GM13977 (cell line): ENCODE measurements around the gene INPP5D.

Experiments used
- DNase-seq: peaks from one replicate; pipeline ENCODE4 v3.0.0; 2012; ENCODE audit warnings: low spot score
- CTCF ChIP-seq: IDR thresholded peaks from 2 replicates; pipeline ENCODE4 v1.5.1; 2012; ENCODE audit warnings: mild to moderate bottlenecking, control low read depth; ENCODE audit not compliant: insufficient read depth; ENCODE audit errors: extremely low read depth, missing control alignments
- in situ Hi-C: fragments of 300-500 bp; cut with MboI; formaldehyde crosslinking; loops from one replicate; pipeline ENCODE4 v1.12.0; 2022; ENCODE audit warnings: low sequenced_read_pairs, low pct_unique_long_range_greater_than_20kb, mixed read lengths, inconsistent platforms; ENCODE audit not compliant: unreplicated experiment

Gene INPP5D

GRCh38 chr2:233251306-233252116, 191.4 kb downstream of the INPP5D start, which contains the start of gene ATG16L1:
ATG16L1 (plus strand) TSS chr2:233251673; CDS start chr2:233251828, 155 bp downstream.
- in situ Hi-C loops: loop anchor here (25.0 kb wide), 1 partner anchor 389 kb away; the partner anchor contains the start of gene SNORC
- peak; percentile 99 for DNase-seq
- TF ChIP-seq CTCF: peak; percentile 98

GRCh38 chr2:233252227-233252626, 192.1 kb downstream of the INPP5D start:
- TF ChIP-seq CTCF: no peak
- in situ Hi-C loops: loop anchor here (25.0 kb wide), 1 partner anchor 390 kb away; the partner anchor contains the start of gene SNORC
- no peak for DNase-seq

GRCh38 chr2:233255151-233255550, 195.0 kb downstream of the INPP5D start:
- no peak for TF ChIP-seq CTCF
- DNase-seq: no peak
- in situ Hi-C loops: loop anchor here (25.0 kb wide), 1 partner anchor 393 kb away; the partner anchor contains the start of gene SNORC

- DNase-seq: peak; percentile 45
- no peak for TF ChIP-seq CTCF
- in situ Hi-C loops: loop anchor here (25.0 kb wide), 1 partner anchor 394 kb away; the partner anchor contains the start of gene SNORC
These were observed 195.9 kb downstream of the INPP5D start for GRCh38 chr2:233256048-233256447.
